GM20431 (cell line): Measurements from ENCODE around the gene RGL1.
"Not testable (repeated sequence)": the region's sequence is repeated elsewhere in the genome, so short reads cannot be mapped to it uniquely, and the experiment has no call there.

Experiments
- in situ Hi-C: fragments of 300-500 bp; cut with MseI, MboI; formaldehyde crosslinking; loops from one replicate; pipeline ENCODE4 v1.15.0; 2020; ENCODE audit warnings: low sequenced_read_pairs; ENCODE audit not compliant: unreplicated experiment

The RGL1 gene

GRCh38 chr1:183804916-183805841, at the start of gene RGL1:
TSS of gene RGL1 (plus strand) at chr1:183805120. CDS start at chr1:183805298, 178 bp downstream.
- in situ Hi-C loops = no loop called here

GRCh38 chr1:183756326-183756725, 48.6 kb upstream of the RGL1 start:
- in situ Hi-C loops = no loop called here

- in situ Hi-C loops = no loop called here
Measured at GRCh38 chr1:183757061-183757460, 47.9 kb upstream of the RGL1 start.

GRCh38 chr1:183758913-183759312, 46.0 kb upstream of the RGL1 start:
- in situ Hi-C loops = no loop called here

GRCh38 chr1:183760661-183761060, 44.3 kb upstream of the RGL1 start:
- in situ Hi-C loops = no loop called here

GRCh38 chr1:183761871-183762270, 43.0 kb upstream of the RGL1 start:
- in situ Hi-C loops = no loop called here

- in situ Hi-C loops = not testable (repeated sequence)
Measured at GRCh38 chr1:183762856-183763255, 42.1 kb upstream of the RGL1 start.

GRCh38 chr1:183764981-183765380, 39.9 kb upstream of the RGL1 start:
- in situ Hi-C loops = no loop called here

- in situ Hi-C loops = no loop called here
Measured at GRCh38 chr1:183769956-183770815, 34.7 kb upstream of the RGL1 start.

GRCh38 chr1:183770816-183771128, 34.1 kb upstream of the RGL1 start:
- in situ Hi-C loops = no loop called here

GRCh38 chr1:183773482-183774274, 31.2 kb upstream of the RGL1 start:
- in situ Hi-C loops = no loop called here

- in situ Hi-C loops = no loop called here
Measured at GRCh38 chr1:183774938-183775337, 30.0 kb upstream of the RGL1 start.

GRCh38 chr1:183776731-183777130, 28.2 kb upstream of the RGL1 start:
- in situ Hi-C loops = no loop called here

GRCh38 chr1:183777328-183777727, 27.6 kb upstream of the RGL1 start:
- in situ Hi-C loops = no loop called here

- in situ Hi-C loops = no loop called here
Measured at GRCh38 chr1:183778045-183778444, 26.9 kb upstream of the RGL1 start.

GRCh38 chr1:183778568-183779433, 26.1 kb upstream of the RGL1 start:
- in situ Hi-C loops = no loop called here

- in situ Hi-C loops = no loop called here
Measured at GRCh38 chr1:183780159-183780558, 24.8 kb upstream of the RGL1 start.

- in situ Hi-C loops = no loop called here
Measured at GRCh38 chr1:183780757-183781156, 24.2 kb upstream of the RGL1 start.

- in situ Hi-C loops = no loop called here
Measured at GRCh38 chr1:183783342-183783741, 21.6 kb upstream of the RGL1 start.
